H1 (cell line): ENCODE data around the gene KCTD17. TPM values are rescaled to one million over a fixed set of nuclear protein-coding genes. Genes with fewer than 3 reads are reported as not detected.
A peak's percentile ranks its signal among the peaks of the same experiment; 100 is the strongest.

Experiments used
- CTCF ChIA-PET: fragments of 300-600 bp; sonication (Branson Sonifier 250); formaldehyde crosslinking; loops from one replicate; lab custom pipeline; 2021; ENCODE audit not compliant: partially characterized antibody; lab: Charles Lee
- POLR2A ChIA-PET: fragments of 300-600 bp; sonication (Branson Sonifier 250); formaldehyde crosslinking; loops from one replicate; lab custom pipeline; 2021; ENCODE audit warnings: inconsistent platforms; ENCODE audit not compliant: partially characterized antibody; lab: Charles Lee
- DNase-seq, 2 experiments: peaks; one replicate each; pipeline versions ENCODE4 v3.0.0 to v3.0.0-alpha.2; 2010 to 2022; ENCODE audit warnings: low spot score in 2 of 2, low read depth in 1 of 2, mixed read lengths in 1 of 2
- FAIRE-seq: peaks from 2 replicates; lab custom pipeline; 2011; peaks lifted over from hg19 to GRCh38; lab: Jason Lieb, UNC
- H2AFZ ChIP-seq: 2 replicates; pipeline ENCODE4 v1.8.1; 2012; ENCODE audit warnings: low read length, inconsistent platforms
- H2AK5ac ChIP-seq: 2 replicates; pipeline ENCODE4 v1.6.1; 2013; ENCODE audit warnings: low read depth, low read length
- H2BK120ac ChIP-seq: replicated peaks from 2 replicates; pipeline ENCODE3; 2013; ENCODE audit warnings: low read depth, low read length, inconsistent platforms
- H2BK12ac ChIP-seq: 2 replicates; pipeline ENCODE4 v1.6.1; 2013; ENCODE audit warnings: low read depth, low read length
- H2BK15ac ChIP-seq: 2 replicates; pipeline ENCODE4 v1.6.1; 2013; ENCODE audit warnings: low read length
- H2BK20ac ChIP-seq: 2 replicates; pipeline ENCODE4 v1.6.1; 2013; ENCODE audit warnings: low read length
- H2BK5ac ChIP-seq: 2 replicates; pipeline ENCODE4 v1.6.1; 2013; ENCODE audit warnings: low read depth, low read length
- H3K14ac ChIP-seq: 2 replicates; pipeline ENCODE4 v1.6.1; 2013; ENCODE audit warnings: inconsistent platforms; ENCODE audit not compliant: insufficient read length
- H3K18ac ChIP-seq: 2 replicates; pipeline ENCODE4 v1.6.1; 2013; ENCODE audit warnings: low read length; ENCODE audit errors: extremely low read depth
- H3K23ac ChIP-seq: 2 replicates; pipeline ENCODE4 v1.6.1; 2013; ENCODE audit warnings: inconsistent platforms; ENCODE audit not compliant: insufficient read length
- H3K23me2 ChIP-seq: 2 replicates; pipeline ENCODE4 v1.6.1; 2013; ENCODE audit warnings: low read depth, low read length
- H3K27ac ChIP-seq: 2 replicates; pipeline ENCODE4 v1.6.1; 2011; ENCODE audit warnings: low read depth, low read length, inconsistent platforms
- H3K27me3 ChIP-seq, 4 experiments: replicated peaks in 1 of 4; 1 replicate in 1 of 4; 2 replicates in 3 of 4; pipeline versions ENCODE4 v1.6.1 to v1.8.1; 2011 to 2013; ENCODE audit warnings: low read length in 3 of 4, mild to moderate bottlenecking in 3 of 4, inconsistent platforms in 2 of 4, mixed read lengths in 2 of 4, moderate library complexity in 1 of 4; ENCODE audit not compliant: control insufficient read depth in 3 of 4, insufficient read depth in 3 of 4; ENCODE audit errors: extremely low read depth in 1 of 4
- H3K36me3 ChIP-seq, 4 experiments: 2 replicates each; pipeline versions ENCODE4 v1.6.1 to v1.8.1; 2011 to 2013; ENCODE audit warnings: mild to moderate bottlenecking in 4 of 4, low read length in 3 of 4, moderate library complexity in 2 of 4, control low read depth in 1 of 4, inconsistent platforms in 1 of 4; ENCODE audit not compliant: insufficient read depth in 4 of 4, control insufficient read depth in 2 of 4
- H3K4ac ChIP-seq: replicated peaks from 2 replicates; pipeline ENCODE3; 2013; ENCODE audit warnings: low read length, low read depth, mixed read lengths, inconsistent platforms; ENCODE audit not compliant: insufficient read length
- H3K4me1 ChIP-seq, 4 experiments: replicated peaks in 1 of 4; 1 replicate in 1 of 4; 2 replicates in 3 of 4; pipeline versions ENCODE4 v1.6.1 to v1.8.1; 2011 to 2013; ENCODE audit warnings: low read length in 3 of 4, inconsistent platforms in 2 of 4, mixed read lengths in 1 of 4; ENCODE audit not compliant: insufficient read depth in 4 of 4, control insufficient read depth in 3 of 4
- H3K4me2 ChIP-seq, 2 experiments: 2 replicates each; pipeline versions ENCODE4 v1.6.1 to v1.8.1; 2011 to 2013; ENCODE audit warnings: low read depth in 2 of 2, low read length in 2 of 2, control low read depth in 1 of 2, inconsistent platforms in 1 of 2, mild to moderate bottlenecking in 1 of 2; ENCODE audit not compliant: insufficient read depth in 1 of 2
- H3K4me3 ChIP-seq, 4 experiments: fragments of 200-600, 300-600 bp in 1 of 4; sonication (generic), shearing (Covaris generic), sonication (Bioruptor Twin) in 1 of 4; 2 replicates each; pipeline versions ENCODE4 v1.5.1 to v1.8.1; 2011 to 2016; ENCODE audit warnings: low read length in 4 of 4, low read depth in 3 of 4, control low read depth in 2 of 4, inconsistent platforms in 2 of 4, mild to moderate bottlenecking in 2 of 4, mixed read lengths in 1 of 4, moderate library complexity in 1 of 4; ENCODE audit not compliant: insufficient read depth in 2 of 4; ENCODE audit errors: extremely low read depth in 1 of 4
- H3K56ac ChIP-seq: replicated peaks from 2 replicates; pipeline ENCODE3; 2013; ENCODE audit warnings: low read depth, mild to moderate bottlenecking, mixed read lengths, low read length, inconsistent platforms; ENCODE audit not compliant: insufficient read length
- H3K79me1 ChIP-seq: 2 replicates; pipeline ENCODE4 v1.6.1; 2013; ENCODE audit warnings: low read depth, low read length, control low read depth
- H3K79me2 ChIP-seq, 2 experiments: 2 replicates each; pipeline versions ENCODE4 v1.6.1 to v1.8.1; 2012 to 2013; ENCODE audit warnings: low read length in 2 of 2, mild to moderate bottlenecking in 2 of 2, inconsistent platforms in 1 of 2; ENCODE audit not compliant: insufficient read depth in 2 of 2, control insufficient read depth in 1 of 2
- H3K9ac ChIP-seq, 4 experiments: replicated peaks in 1 of 4; 1 replicate in 1 of 4; 2 replicates in 3 of 4; pipeline versions ENCODE4 v1.6.1 to v1.8.1; 2011 to 2013; ENCODE audit warnings: low read depth in 3 of 4, low read length in 3 of 4, control low read depth in 2 of 4, mild to moderate bottlenecking in 2 of 4, moderate library complexity in 2 of 4, inconsistent platforms in 1 of 4; ENCODE audit errors: extremely low read depth in 1 of 4
- H3K9me3 ChIP-seq, 2 experiments: 2 replicates each; pipeline versions ENCODE4 v1.6.1 to v1.8.1; 2012 to 2013; ENCODE audit warnings: mild to moderate bottlenecking in 2 of 2, moderate library complexity in 2 of 2, control low read depth in 1 of 2, inconsistent platforms in 1 of 2, low read depth in 1 of 2, low read length in 1 of 2, mixed read lengths in 1 of 2; ENCODE audit not compliant: insufficient read depth in 2 of 2
- H4K20me1 ChIP-seq, 2 experiments: replicated peaks in 1 of 2; 2 replicates each; pipeline versions ENCODE3 to v1.8.1; 2011 to 2013; ENCODE audit warnings: inconsistent platforms in 2 of 2, low read length in 2 of 2, mild to moderate bottlenecking in 1 of 2; ENCODE audit not compliant: insufficient read depth in 2 of 2, control insufficient read depth in 1 of 2
- H4K5ac ChIP-seq: 2 replicates; pipeline ENCODE4 v1.6.1; 2013; ENCODE audit warnings: low read length, low read depth, mixed read lengths, inconsistent platforms; ENCODE audit not compliant: insufficient read length
- H4K8ac ChIP-seq: 2 replicates; pipeline ENCODE4 v1.8.0; 2013; ENCODE audit warnings: mild to moderate bottlenecking, moderate library complexity, low read length, inconsistent platforms; ENCODE audit not compliant: insufficient read depth; ENCODE audit errors: extremely low read depth
- H4K91ac ChIP-seq: replicated peaks from 2 replicates; pipeline ENCODE3; 2013; ENCODE audit warnings: low read length, mixed read lengths, inconsistent platforms; ENCODE audit not compliant: insufficient read length
- RAD21 ChIP-seq, 2 experiments: IDR thresholded peaks in 1 of 2; conservative IDR thresholded peaks in 1 of 2; 2 replicates each; pipeline ENCODE4 v1.6.1; 2011; ENCODE audit warnings: low read depth in 2 of 2, low read length in 2 of 2, improper control_type of control experiment in 1 of 2, inconsistent platforms in 1 of 2, mild to moderate bottlenecking in 1 of 2, moderate library complexity in 1 of 2
- TAF7 ChIP-seq: optimal IDR thresholded peaks from 2 replicates; pipeline ENCODE3; 2011; ENCODE audit warnings: low read depth, mild to moderate bottlenecking, inconsistent platforms, low read length, moderate library complexity, borderline replicate concordance
- WGBS, 2 experiments: shearing (Covaris generic) in 1 of 2; methylation state at CpG; one replicate each; pipeline versions ENCODE4 v1.1.6 to v1.1.7; 2013 to 2015; ENCODE audit warnings: low lambda C conversion rate in 2 of 2, mixed read lengths in 2 of 2, inconsistent platforms in 1 of 2, low coverage in 1 of 2, missing lambda C conversion rate in 1 of 2; ENCODE audit not compliant: insufficient replicate concordance in 2 of 2, insufficient coverage in 1 of 2, insufficient read length in 1 of 2; ENCODE audit errors: extremely low coverage in 1 of 2, missing lambda C conversion rate in 1 of 2; 5-methylcytosine and 5-hydroxymethylcytosine counted together
- polyA plus RNA-seq, 7 experiments: library from polyadenylated mRNA; depleted of rRNA in 3 of 7; stranded (reverse) in 5 of 7; unstranded in 2 of 7; fragments of >200 nt in 5 of 7; fragments of 200-250 nt in 2 of 7; gene quantifications; 1 replicate in 5 of 7; 2 replicates in 1 of 7; 4 replicates in 1 of 7; pipeline versions ENCODE4 v1.2.1 to v1.2.3, GENCODE V29; 2011 to 2013; ENCODE audit warnings: missing spikeins in 2 of 7, mixed read lengths in 2 of 7
- total RNA-seq: library from RNA; stranded (reverse); fragmentation: NEBNext Ultra II Directional; extraction: Animal tissue kit (Norgen Biotek cat#: 25700); gene quantifications from 2 replicates; pipeline ENCODE4 v1.2.1, GENCODE V29; 2021
- TF ChIP-seq, protein P1 (sequence below), 3 experiments: IDR thresholded peaks; 1 replicate in 2 of 3; 2 replicates in 1 of 3; pipeline versions ENCODE4 v1.5.1 to v1.6.1; 2011; ENCODE audit warnings: low read length in 3 of 3, mild to moderate bottlenecking in 3 of 3, inconsistent platforms in 2 of 3, low read depth in 1 of 3, moderate library complexity in 1 of 3; ENCODE audit not compliant: insufficient read depth in 1 of 3; ENCODE audit errors: control extremely low read depth in 1 of 3

Gene KCTD17
- total and polyA plus RNA-seq, 2 of the 8 experiments (the other 6 are each of a cell fraction or from before 2014, with no cell fraction given), result 39.4 to 44.0 TPM

DNA sequence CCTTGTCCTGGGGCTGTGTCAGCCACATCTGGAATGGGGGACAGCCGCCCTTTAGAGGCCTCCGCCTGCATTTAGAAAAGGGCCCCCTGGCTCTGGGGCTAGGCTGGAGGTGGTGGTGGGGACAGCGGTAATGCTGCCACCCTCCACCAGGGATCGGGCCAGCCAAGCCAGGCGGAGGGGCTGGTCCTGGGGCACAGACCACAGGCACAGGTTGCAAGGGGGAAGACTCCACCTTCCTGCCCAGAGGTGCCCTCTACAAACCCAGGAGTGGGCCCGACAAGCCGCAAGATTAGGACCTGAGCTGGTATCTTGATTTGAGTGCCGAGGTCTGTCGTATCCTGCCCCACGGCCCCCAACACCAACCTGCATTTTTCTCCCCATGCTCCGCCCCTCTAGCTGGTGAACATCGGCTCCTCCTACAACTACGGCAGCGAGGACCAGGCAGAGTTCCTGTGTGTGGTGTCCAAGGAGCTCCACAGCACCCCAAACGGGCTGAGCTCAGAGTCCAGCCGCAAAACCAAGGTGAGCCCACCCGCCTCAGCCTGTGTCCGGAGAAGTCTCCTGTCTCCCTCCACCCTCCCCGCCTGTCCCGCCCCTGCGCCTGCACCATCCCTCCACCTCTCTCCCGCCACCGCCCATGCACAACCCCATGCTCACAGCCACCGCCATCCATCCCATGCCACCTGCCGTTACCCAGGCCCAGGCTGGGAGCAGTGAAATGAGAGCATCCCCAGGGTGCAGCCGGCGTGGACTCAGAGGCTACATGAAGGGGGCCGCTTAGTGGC, 7.6 kb downstream of the KCTD17 start:
- peaks cover 0 to 10% of the 10 kb centered on the region in 2 experiments for H4K20me1 ChIP-seq
- no peak overlapping the region for H3K27ac ChIP-seq
- no peak overlapping the region for H2BK20ac ChIP-seq
- H3K56ac ChIP-seq, result no peak overlapping the region
- no peak overlapping the region for H2AFZ ChIP-seq
- no peak overlapping the region for H2BK15ac ChIP-seq
- no peak overlapping the region for H3K4me3 ChIP-seq
- no peak overlapping the region for H4K5ac ChIP-seq
- no peak overlapping the region for H3K14ac ChIP-seq
- H2BK12ac ChIP-seq, result no peak overlapping the region
- H3K4me1 ChIP-seq, result peaks cover 0 to 17% (median 12%) of the 10 kb centered on the region in 4 experiments; a peak in 6 of 7 replicates
- no peak overlapping the region for H3K9ac ChIP-seq
- no peak overlapping the region for H2AK5ac ChIP-seq
- WGBS, 2 experiments, result 86% methylated on average over 24 of the region's 28 CpGs; no CpG with 5 or more reads in 1 of the 2 experiments
- H3K79me2 ChIP-seq, result no peaks in the 10 kb centered on the region
- H4K8ac ChIP-seq, result peak overlapping the region; percentile 14; the same call in 1 of the 2 replicates
- H4K91ac ChIP-seq, result no peak overlapping the region
- H3K27me3 ChIP-seq, result no peaks in the 10 kb centered on the region
- DNase-seq (no peak), FAIRE-seq (no peak)
- POLR2A ChIA-PET, result interaction anchor here (1.2 kb wide), 1 partner anchor 9 kb away, joined by 3 read pairs; no protein-coding TSS in a partner anchor
- no peak overlapping the region for H2BK5ac ChIP-seq
- no peaks in the 10 kb centered on the region for H3K79me1 ChIP-seq
- no peaks in the 10 kb centered on the region; the same call in 1 of the 2 replicates for H3K23me2 ChIP-seq
- no peak overlapping the region for H3K4me2 ChIP-seq
- CTCF ChIA-PET, result interaction anchor here (0.6 to 1.7 kb wide), 13 partner anchors 8 to 155 kb away, joined by 3 to 9 read pairs (median 4); no protein-coding TSS in a partner anchor
- H3K36me3 ChIP-seq, result peaks cover 0 to 12% (median 2%) of the 10 kb centered on the region in 4 experiments; a peak in 4 of 8 replicates
- H2BK120ac ChIP-seq, result no peak overlapping the region
- H3K9me3 ChIP-seq, result no peaks in the 10 kb centered on the region
- H3K18ac ChIP-seq, result no peak overlapping the region
- H3K23ac ChIP-seq, result no peak overlapping the region
- H3K4ac ChIP-seq, result no peak overlapping the region
- TF ChIP-seq RAD21 (IDR thresholded peaks at IDR 0.05 in 1 of 2, conservative IDR thresholded peaks at IDR 0.05 in 1 of 2; ENCODE audit: low read depth in 2 of 2, low read length in 2 of 2), result peak in 1 of 2 experiments; percentile 37; a peak in 3 of 4 replicates
- no peak for TF ChIP-seq TAF7
- TF ChIP-seq, protein P1, sequence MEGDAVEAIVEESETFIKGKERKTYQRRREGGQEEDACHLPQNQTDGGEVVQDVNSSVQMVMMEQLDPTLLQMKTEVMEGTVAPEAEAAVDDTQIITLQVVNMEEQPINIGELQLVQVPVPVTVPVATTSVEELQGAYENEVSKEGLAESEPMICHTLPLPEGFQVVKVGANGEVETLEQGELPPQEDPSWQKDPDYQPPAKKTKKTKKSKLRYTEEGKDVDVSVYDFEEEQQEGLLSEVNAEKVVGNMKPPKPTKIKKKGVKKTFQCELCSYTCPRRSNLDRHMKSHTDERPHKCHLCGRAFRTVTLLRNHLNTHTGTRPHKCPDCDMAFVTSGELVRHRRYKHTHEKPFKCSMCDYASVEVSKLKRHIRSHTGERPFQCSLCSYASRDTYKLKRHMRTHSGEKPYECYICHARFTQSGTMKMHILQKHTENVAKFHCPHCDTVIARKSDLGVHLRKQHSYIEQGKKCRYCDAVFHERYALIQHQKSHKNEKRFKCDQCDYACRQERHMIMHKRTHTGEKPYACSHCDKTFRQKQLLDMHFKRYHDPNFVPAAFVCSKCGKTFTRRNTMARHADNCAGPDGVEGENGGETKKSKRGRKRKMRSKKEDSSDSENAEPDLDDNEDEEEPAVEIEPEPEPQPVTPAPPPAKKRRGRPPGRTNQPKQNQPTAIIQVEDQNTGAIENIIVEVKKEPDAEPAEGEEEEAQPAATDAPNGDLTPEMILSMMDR (IDR thresholded peaks at IDR 0.05; ENCODE audit: control extremely low read depth in 1 of 3, insufficient read depth in 1 of 3, low read depth in 1 of 3, low read length in 3 of 3), result peak; percentile 15 to 56 (median 33); a peak in 3 of 4 replicates
